DND-41 (cell line): Measurements from ENCODE around the gene TTC16.

Source experiments
- EZH2 ChIP-seq: IDR thresholded peaks from 3 replicates; pipeline ENCODE4 v1.6.1; 2012; ENCODE audit warnings: borderline replicate concordance, low read depth, mild to moderate bottlenecking, moderate library complexity, low read length, inconsistent platforms; ENCODE audit not compliant: severe bottlenecking
- TF ChIP-seq, protein P1 (sequence below): IDR thresholded peaks from 2 replicates; pipeline ENCODE4 v1.5.1; 2012; ENCODE audit warnings: borderline replicate concordance, low read length, moderate library complexity, mild to moderate bottlenecking; ENCODE audit not compliant: poor library complexity, severe bottlenecking; ENCODE audit errors: extremely low read depth

- no peak for TF ChIP-seq EZH2
- TF ChIP-seq, protein P1, sequence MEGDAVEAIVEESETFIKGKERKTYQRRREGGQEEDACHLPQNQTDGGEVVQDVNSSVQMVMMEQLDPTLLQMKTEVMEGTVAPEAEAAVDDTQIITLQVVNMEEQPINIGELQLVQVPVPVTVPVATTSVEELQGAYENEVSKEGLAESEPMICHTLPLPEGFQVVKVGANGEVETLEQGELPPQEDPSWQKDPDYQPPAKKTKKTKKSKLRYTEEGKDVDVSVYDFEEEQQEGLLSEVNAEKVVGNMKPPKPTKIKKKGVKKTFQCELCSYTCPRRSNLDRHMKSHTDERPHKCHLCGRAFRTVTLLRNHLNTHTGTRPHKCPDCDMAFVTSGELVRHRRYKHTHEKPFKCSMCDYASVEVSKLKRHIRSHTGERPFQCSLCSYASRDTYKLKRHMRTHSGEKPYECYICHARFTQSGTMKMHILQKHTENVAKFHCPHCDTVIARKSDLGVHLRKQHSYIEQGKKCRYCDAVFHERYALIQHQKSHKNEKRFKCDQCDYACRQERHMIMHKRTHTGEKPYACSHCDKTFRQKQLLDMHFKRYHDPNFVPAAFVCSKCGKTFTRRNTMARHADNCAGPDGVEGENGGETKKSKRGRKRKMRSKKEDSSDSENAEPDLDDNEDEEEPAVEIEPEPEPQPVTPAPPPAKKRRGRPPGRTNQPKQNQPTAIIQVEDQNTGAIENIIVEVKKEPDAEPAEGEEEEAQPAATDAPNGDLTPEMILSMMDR = no peak
These were observed 17.5 kb upstream of the TTC16 start for GRCh38 chr9:127698386-127698785.
